ENCODE measurements around the gene ASPN.

Gene ASPN

GRCh38 chr9:92406477-92406876 is 75.8 kb downstream of the ASPN start:
- no peak for DNase-seq

Measured in activated CD8-positive, alpha-beta memory T cell treated with anti-CD3 and anti-CD28 coated beads, Interleukin-2, amount 50 U/mL, for 48 hours (primary cell).